Fibroblast of pulmonary artery (primary cell): ENCODE measurements around the gene DEPDC1.
"Not testable (repeated sequence)": the region's sequence is repeated elsewhere in the genome, so short reads cannot be mapped to it uniquely, and the experiment has no call there.

Source experiments
- DNase-seq: peaks from one replicate; pipeline ENCODE4 v3.0.0-alpha.2; 2010; ENCODE audit warnings: low read depth
- H3K4me3 ChIP-seq: replicated peaks from 2 replicates; pipeline ENCODE4 v1.5.1; 2011; ENCODE audit warnings: low read depth, mild to moderate bottlenecking, control low read depth, low read length, moderate library complexity
- CTCF ChIP-seq: IDR thresholded peaks from 2 replicates; pipeline ENCODE4 v1.5.1; 2011; ENCODE audit warnings: mild to moderate bottlenecking, control low read depth, low read length, inconsistent platforms; ENCODE audit errors: missing control alignments

The DEPDC1 gene

GRCh38 chr1:68495532-68495931 is 1.4 kb downstream of the DEPDC1 start:
- TF ChIP-seq CTCF: no peak
- peak overlapping the region; percentile 88 for H3K4me3 ChIP-seq
- DNase-seq: no peak

GRCh38 chr1:68493193-68493592 is 3.7 kb downstream of the DEPDC1 start:
- no peak for DNase-seq
- no peak for TF ChIP-seq CTCF

GRCh38 chr1:68492255-68492654 is 4.6 kb downstream of the DEPDC1 start:
- DNase-seq, H3K4me3 ChIP-seq: not testable (repeated sequence)

More at GRCh38 chr1:68493193-68493592, 3.7 kb downstream of the DEPDC1 start:
- no peak overlapping the region for H3K4me3 ChIP-seq

GRCh38 chr1:68490046-68490651 is 6.7 kb downstream of the DEPDC1 start:
- TF ChIP-seq CTCF: no peak
- peak; percentile 19 for DNase-seq
- no peak overlapping the region for H3K4me3 ChIP-seq

GRCh38 chr1:68485431-68486022 is 11.4 kb downstream of the DEPDC1 start:
- no peak overlapping the region for H3K4me3 ChIP-seq
- no peak for DNase-seq
- no peak for TF ChIP-seq CTCF

- no peak for TF ChIP-seq CTCF
- no peak for DNase-seq
- H3K4me3 ChIP-seq: no peak overlapping the region
Measured at GRCh38 chr1:68484618-68485017, 12.3 kb downstream of the DEPDC1 start.

GRCh38 chr1:68481041-68481440 is 15.8 kb downstream of the DEPDC1 start:
- TF ChIP-seq CTCF: no peak

More at GRCh38 chr1:68481041-68481440, 15.8 kb downstream of the DEPDC1 start:
- DNase-seq: no peak
- H3K4me3 ChIP-seq: no peak overlapping the region
